ENCODE results near the gene SYNJ2BP. TPM values are rescaled to one million over a fixed set of nuclear protein-coding genes. Genes with fewer than 3 reads are reported as not detected.
"Not testable (repeated sequence)": the region's sequence is repeated elsewhere in the genome, so short reads cannot be mapped to it uniquely, and the experiment has no call there.

The SYNJ2BP gene
- total and polyA plus RNA-seq, 11 donors, result 15.0 to 63.0 (median 54.7) TPM

GRCh38 chr14:70448633-70449340, 31.9 kb upstream of the SYNJ2BP start:
- 72 to 84% (median 78%) methylated on average over 4 of the region's 4 CpGs for WGBS, 4 donors
- no peak overlapping the region for H3K27ac ChIP-seq
- H3K4me1 ChIP-seq, result no peaks in the 10 kb centered on the region
- no peak overlapping the region for H3K4me3 ChIP-seq
- DNase-seq (no peak), ATAC-seq (no peak)
- H3K36me3 ChIP-seq, result no peaks in the 10 kb centered on the region
- peaks cover 0 to 17% (median 0%) of the 10 kb centered on the region in 12 donors for H3K9me3 ChIP-seq
- intact Hi-C loops (cut with DNase I), result no loop called here
- H3K27me3 ChIP-seq, result no peaks in the 10 kb centered on the region
- TF ChIP-seq POLR2A (IDR thresholded peaks at IDR 0.05), result no peak
- TF ChIP-seq CTCF (IDR thresholded peaks at IDR 0.05), result no peak

DNA sequence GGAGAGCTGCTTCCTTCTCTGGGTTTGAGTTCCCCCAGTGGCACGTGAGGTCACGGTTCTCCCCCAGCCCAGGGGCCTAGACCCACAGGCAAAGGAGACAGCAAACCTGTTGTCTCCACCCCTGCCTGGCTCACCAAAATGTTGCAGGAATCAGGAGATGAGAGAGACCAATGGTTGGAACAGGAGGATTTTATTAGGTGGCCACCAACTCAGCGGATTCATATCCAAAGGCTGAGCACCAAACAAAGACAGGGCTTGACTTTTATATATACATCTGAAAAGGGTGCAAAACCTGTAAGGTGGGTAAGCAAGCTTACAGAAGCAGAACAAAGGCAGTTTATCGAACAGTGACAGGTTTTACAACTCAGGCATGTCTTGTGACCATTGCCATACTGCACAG, 25.9 kb upstream of the SYNJ2BP start:
- H3K9me3 ChIP-seq, result peaks cover 0 to 46% (median 17%) of the 10 kb centered on the region in 12 donors
- 80 to 94% (median 88%) methylated on average over 4 of the region's 4 CpGs for WGBS, 4 donors
- H3K27ac ChIP-seq, result no peak overlapping the region
- no peak overlapping the region for H3K4me3 ChIP-seq
- ATAC-seq (no peak), DNase-seq (no peak)
- H3K27me3 ChIP-seq, result no peaks in the 10 kb centered on the region
- intact Hi-C loops (cut with DNase I), result no loop called here
- H3K4me1 ChIP-seq, result no peaks in the 10 kb centered on the region
- peaks cover 0 to 4% (median 0%) of the 10 kb centered on the region in 9 donors for H3K36me3 ChIP-seq
- TF ChIP-seq CTCF (IDR thresholded peaks at IDR 0.05) (no peak), POLR2A (IDR thresholded peaks at IDR 0.05) (no peak)

- Histone ChIP-seq H3K27ac (no peak overlapping the region), H3K36me3 (peaks cover 0 to 4% (median 0%) of the 10 kb centered on the region in 9 donors), H3K27me3 (no peaks in the 10 kb centered on the region), H3K4me3 (no peak overlapping the region), H3K9me3 (peaks cover 0 to 57% (median 19%) of the 10 kb centered on the region in 12 donors), H3K4me1 (no peaks in the 10 kb centered on the region)
- no peak for TF ChIP-seq CTCF (IDR thresholded peaks at IDR 0.05)
- TF ChIP-seq POLR2A (IDR thresholded peaks at IDR 0.05), result no peak
- intact Hi-C loops (cut with DNase I), result no loop called here
- no peak for DNase-seq
- no peak for ATAC-seq
- 70 to 77% (median 75%) methylated on average over 3 of the region's 3 CpGs for WGBS, 4 donors
These were observed 24.8 kb upstream of the SYNJ2BP start for GRCh38 chr14:70441641-70442040.

DNA sequence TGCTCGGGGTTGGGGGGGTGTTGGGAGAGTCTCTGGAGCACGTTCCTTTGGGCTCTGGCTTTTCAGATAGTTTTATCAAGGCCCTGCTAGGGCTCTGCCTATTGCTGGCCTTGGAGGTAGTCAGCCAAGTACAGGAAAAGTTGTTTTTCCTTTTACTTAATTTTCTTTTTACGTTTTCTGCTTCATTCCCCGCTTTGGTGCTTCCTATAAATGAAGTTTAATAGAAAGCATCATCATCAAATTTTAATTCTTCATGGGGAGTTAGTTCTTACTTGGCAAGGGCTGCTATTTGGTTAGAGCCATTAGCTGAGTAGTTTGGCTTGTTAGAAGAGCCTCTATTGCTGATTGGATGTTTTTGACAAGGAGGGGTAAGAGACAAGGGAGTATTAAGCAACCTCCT, 20.0 kb upstream of the SYNJ2BP start:
- peaks cover 0 to 45% (median 4%) of the 10 kb centered on the region in 12 donors for H3K9me3 ChIP-seq
- intact Hi-C loops (cut with DNase I), result no loop called here
- DNase-seq, result no peak
- H3K4me1 ChIP-seq, result no peaks in the 10 kb centered on the region
- H3K4me3 ChIP-seq, result no peak overlapping the region
- no peak for ATAC-seq
- TF ChIP-seq POLR2A (IDR thresholded peaks at IDR 0.05), result no peak
- no peak for TF ChIP-seq CTCF (IDR thresholded peaks at IDR 0.05)
- H3K36me3 ChIP-seq, result no peaks in the 10 kb centered on the region
- WGBS, 4 donors, result 34 to 46% (median 43%) methylated on average over 4 of the region's 4 CpGs
- no peak overlapping the region for H3K27ac ChIP-seq
- H3K27me3 ChIP-seq, result no peaks in the 10 kb centered on the region

DNA sequence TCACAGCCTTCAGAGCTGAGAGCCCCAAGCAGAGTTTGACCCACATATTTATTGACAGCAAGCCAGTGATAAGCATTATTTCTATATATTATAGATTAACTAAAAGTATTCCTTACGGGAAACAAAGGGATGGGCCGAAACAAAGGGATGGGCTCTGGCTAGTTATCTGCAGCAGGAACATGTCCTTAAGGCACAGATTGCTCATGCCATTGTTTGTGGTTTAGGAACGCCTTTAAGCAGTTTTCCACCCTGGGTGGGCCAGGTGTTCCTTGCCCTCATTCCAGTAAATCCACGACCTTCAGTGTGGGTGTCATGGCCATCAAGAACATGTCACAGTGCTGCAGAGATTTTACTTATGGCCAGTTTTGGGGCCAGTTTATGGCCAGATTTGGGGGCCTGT, 9.7 kb upstream of the SYNJ2BP start:
- intact Hi-C loops (cut with DNase I); H3K27ac ChIP-seq; H3K4me1 ChIP-seq; ATAC-seq; DNase-seq; H3K4me3 ChIP-seq; H3K36me3 ChIP-seq; H3K27me3 ChIP-seq: not testable (repeated sequence)
- peaks cover 0 to 18% (median 5%) of the 10 kb centered on the region in 12 donors for H3K9me3 ChIP-seq
- 62 to 82% (median 79%) methylated on average over 4 of the region's 4 CpGs for WGBS, 4 donors

All from heart left ventricle (tissue), 16 donors.